ENCODE results near the gene BRDT. TPM values are rescaled to one million over a fixed set of nuclear protein-coding genes. Genes with fewer than 3 reads are reported as not detected.
"Not testable (repeated sequence)": the region's sequence is repeated elsewhere in the genome, so short reads cannot be mapped to it uniquely, and the experiment has no call there.

Gene BRDT
- total RNA-seq, 1 donor from 2014 or later = not detected

DNA sequence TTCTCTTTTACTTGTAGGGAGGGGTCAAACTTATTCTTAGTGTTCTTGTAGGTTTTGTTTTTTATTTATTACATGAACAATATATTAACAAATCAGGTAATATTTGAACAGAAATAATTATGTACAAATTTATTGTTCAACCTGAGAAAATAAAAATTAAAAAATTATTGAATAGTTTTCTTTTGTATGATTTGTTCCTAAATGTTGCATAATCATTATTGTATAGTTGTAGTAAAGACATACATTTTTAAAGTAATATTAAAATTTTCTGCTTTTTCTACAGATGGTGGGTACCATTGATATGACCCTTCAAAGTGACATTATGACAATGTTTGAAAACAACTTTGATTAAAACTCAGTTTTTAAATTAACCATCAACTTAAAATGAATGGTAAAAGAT is 64.7 kb downstream of the BRDT start:
- Mint-ChIP-seq H3K36me3 (ENCODE audit: low read depth) (no peaks in the 10 kb centered on the region), H3K9me3 (no peaks in the 10 kb centered on the region), H3K4me1 (no peaks in the 10 kb centered on the region), H3K4me3 (no peak overlapping the region), H3K27me3 (ENCODE audit: low read depth) (no peaks in the 10 kb centered on the region), H3K27ac (ENCODE audit: unreplicated experiment) (no peak overlapping the region)
- no peak for DNase-seq (ENCODE audit: low read depth, low spot score)
- TF ChIP-seq, protein P1, sequence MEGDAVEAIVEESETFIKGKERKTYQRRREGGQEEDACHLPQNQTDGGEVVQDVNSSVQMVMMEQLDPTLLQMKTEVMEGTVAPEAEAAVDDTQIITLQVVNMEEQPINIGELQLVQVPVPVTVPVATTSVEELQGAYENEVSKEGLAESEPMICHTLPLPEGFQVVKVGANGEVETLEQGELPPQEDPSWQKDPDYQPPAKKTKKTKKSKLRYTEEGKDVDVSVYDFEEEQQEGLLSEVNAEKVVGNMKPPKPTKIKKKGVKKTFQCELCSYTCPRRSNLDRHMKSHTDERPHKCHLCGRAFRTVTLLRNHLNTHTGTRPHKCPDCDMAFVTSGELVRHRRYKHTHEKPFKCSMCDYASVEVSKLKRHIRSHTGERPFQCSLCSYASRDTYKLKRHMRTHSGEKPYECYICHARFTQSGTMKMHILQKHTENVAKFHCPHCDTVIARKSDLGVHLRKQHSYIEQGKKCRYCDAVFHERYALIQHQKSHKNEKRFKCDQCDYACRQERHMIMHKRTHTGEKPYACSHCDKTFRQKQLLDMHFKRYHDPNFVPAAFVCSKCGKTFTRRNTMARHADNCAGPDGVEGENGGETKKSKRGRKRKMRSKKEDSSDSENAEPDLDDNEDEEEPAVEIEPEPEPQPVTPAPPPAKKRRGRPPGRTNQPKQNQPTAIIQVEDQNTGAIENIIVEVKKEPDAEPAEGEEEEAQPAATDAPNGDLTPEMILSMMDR (conservative IDR thresholded peaks at IDR 0.05) = no peak

DNA sequence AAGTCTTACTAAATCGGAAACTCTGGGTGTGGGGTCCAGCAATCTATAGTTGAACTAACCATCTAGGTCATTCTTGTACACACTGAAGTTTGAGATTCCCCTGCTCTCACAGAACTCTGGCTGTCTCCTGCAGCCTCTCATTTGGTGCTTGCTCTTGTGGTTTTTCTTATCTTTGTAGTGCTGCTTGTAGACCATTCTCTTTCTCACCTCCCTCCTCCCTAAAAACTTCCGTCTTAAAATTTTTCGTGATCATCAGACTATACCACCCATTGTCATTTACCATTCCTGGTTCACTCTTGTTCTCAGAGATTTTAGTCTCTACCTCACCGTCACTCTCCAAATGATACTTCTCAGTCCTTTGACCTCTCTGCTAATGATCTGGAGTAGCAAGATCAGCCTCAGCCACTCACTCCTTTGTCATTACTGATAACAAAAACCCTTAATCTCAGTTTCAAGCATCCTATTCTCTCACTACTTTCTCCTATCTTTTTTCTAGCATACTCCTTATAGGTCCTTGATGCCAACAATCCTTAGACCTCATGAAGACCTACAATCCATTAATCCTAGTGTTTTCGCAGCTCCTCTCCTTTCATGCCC is 67.6 kb downstream of the BRDT start:
- TF ChIP-seq, protein P1 (conservative IDR thresholded peaks at IDR 0.05) = no peak
- H3K36me3 Mint-ChIP-seq (ENCODE audit: low read depth) = peaks cover 4% of the 10 kb centered on the region
- peaks cover 3% of the 10 kb centered on the region for H3K9me3 Mint-ChIP-seq
- H3K4me3 Mint-ChIP-seq = no peak overlapping the region
- H3K27me3 Mint-ChIP-seq (ENCODE audit: low read depth) = no peaks in the 10 kb centered on the region
- DNase-seq (ENCODE audit: low read depth, low spot score) = no peak
- no peak overlapping the region for H3K27ac Mint-ChIP-seq (ENCODE audit: unreplicated experiment)
- no peaks in the 10 kb centered on the region for H3K4me1 Mint-ChIP-seq

DNA sequence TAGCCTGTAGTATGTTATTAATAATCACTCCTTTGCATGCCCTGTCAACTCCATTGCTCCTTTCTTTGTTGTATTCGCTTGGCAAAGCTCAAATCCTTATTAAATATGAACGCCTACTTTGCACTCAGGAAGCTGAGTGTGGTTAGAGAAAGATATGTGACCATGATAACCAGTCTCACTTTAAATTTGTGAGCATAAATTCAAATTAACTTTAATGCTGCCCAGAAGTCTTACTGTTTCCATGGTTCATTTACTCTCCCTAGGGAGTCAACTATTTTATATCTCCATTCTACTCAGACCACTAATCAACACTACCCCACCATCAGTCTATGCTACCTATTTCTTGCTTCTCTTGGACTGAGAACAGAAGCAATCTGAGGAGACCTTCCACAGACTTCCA is 68.5 kb downstream of the BRDT start:
- Mint-ChIP-seq H3K36me3 (ENCODE audit: low read depth) (peaks cover 6% of the 10 kb centered on the region), H3K4me1 (no peaks in the 10 kb centered on the region), H3K27ac (ENCODE audit: unreplicated experiment) (no peak overlapping the region), H3K27me3 (ENCODE audit: low read depth) (no peaks in the 10 kb centered on the region), H3K4me3 (no peak overlapping the region), H3K9me3 (peaks cover 6% of the 10 kb centered on the region)
- TF ChIP-seq, protein P1 (conservative IDR thresholded peaks at IDR 0.05) = no peak
- no peak for DNase-seq (ENCODE audit: low read depth, low spot score)

DNA sequence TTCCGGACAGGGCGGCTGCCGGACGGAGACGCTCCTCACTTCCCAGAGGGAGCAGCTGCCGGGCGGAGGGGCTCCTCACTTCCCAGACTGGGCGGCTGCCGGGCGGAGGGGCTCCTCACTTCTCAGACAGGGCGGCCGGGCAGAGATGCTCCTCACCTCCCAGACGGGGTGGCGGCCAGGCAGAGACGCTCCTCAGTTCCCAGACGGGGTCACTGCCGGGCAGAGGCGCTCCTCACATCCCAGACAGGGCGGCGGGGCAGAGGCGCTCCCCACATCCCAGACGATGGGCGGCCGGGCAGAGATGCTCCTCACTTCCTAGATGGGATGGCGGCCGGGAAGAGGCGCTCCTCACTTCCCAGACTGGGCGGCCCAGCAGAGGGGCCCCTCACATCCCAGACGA is 76.8 kb downstream of the BRDT start:
- H3K27ac Mint-ChIP-seq (ENCODE audit: unreplicated experiment); H3K4me3 Mint-ChIP-seq; DNase-seq (ENCODE audit: low read depth, low spot score); H3K27me3 Mint-ChIP-seq (ENCODE audit: low read depth): not testable (repeated sequence)
- H3K36me3 Mint-ChIP-seq (ENCODE audit: low read depth) = peaks cover 30% of the 10 kb centered on the region
- peaks cover 18% of the 10 kb centered on the region for H3K4me1 Mint-ChIP-seq
- H3K9me3 Mint-ChIP-seq = peaks cover 16% of the 10 kb centered on the region

DNA sequence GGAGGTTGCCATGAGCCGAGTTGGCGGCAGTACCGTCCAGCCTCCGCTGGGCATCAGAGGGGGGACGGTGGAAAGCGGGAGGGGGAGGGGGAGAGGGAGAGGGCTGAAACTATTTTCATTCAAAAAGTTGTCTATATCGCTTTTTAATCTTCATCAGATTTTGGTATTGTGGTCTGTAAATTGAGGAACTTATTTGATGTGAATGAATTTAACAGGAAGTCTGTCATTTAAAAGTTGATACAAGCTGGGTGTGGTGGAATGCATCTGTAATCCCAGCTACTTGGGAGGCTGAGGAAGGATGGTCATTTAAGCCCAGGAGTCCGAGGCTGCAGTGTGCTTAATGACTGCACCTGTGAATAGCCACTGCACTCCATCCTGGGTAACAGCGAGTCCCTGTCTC is 77.6 kb downstream of the BRDT start:
- H3K9me3 Mint-ChIP-seq = peaks cover 13% of the 10 kb centered on the region
- TF ChIP-seq, protein P1 (conservative IDR thresholded peaks at IDR 0.05) = no peak
- DNase-seq (ENCODE audit: low read depth, low spot score) = no peak
- H3K36me3 Mint-ChIP-seq (ENCODE audit: low read depth) = peaks cover 25% of the 10 kb centered on the region
- H3K4me3 Mint-ChIP-seq = peak overlapping the region; percentile 73
- peaks cover 20% of the 10 kb centered on the region for H3K4me1 Mint-ChIP-seq
- H3K27ac Mint-ChIP-seq (ENCODE audit: unreplicated experiment) = no peak overlapping the region
- no peaks in the 10 kb centered on the region for H3K27me3 Mint-ChIP-seq (ENCODE audit: low read depth)

DNA sequence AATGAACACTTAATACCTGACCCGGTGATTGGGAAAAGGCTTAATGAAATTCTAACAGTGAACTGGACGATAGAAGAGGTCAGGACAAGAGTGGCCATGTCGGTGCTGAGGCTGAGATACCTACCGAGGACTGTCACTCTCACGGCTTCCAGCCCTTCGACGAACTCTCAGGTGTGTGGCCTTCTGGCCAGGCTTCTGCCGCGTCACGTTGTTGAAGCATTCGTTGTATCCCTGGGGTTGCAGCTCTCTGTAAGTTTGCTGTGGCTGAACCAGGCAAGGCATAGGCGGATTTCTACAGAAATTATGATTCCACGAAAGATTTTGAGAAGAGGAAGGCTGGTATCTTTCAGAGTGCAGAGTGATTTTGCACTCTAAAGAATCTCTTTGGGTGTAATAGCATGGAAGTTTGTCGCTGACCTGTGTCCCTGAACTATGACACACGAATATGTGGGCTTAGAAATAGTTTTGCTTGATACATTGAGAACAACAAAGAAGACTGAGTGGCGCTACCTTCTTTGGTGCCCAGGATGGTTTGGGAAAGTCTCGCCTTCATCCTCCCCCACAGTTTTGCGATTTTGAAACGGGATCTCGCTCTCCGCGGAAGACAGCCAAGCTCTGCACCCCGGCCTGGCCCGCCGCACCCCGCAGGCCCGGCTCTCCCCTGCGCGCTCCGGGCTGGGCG is 80.2 kb downstream of the BRDT start:
- H3K27ac Mint-ChIP-seq (ENCODE audit: unreplicated experiment) = no peak overlapping the region
- TF ChIP-seq, protein P1 (conservative IDR thresholded peaks at IDR 0.05) = no peak
- peaks cover 20% of the 10 kb centered on the region for H3K4me1 Mint-ChIP-seq
- no peaks in the 10 kb centered on the region for H3K9me3 Mint-ChIP-seq
- no peak for DNase-seq (ENCODE audit: low read depth, low spot score)
- peaks cover 12% of the 10 kb centered on the region for H3K36me3 Mint-ChIP-seq (ENCODE audit: low read depth)
- no peaks in the 10 kb centered on the region for H3K27me3 Mint-ChIP-seq (ENCODE audit: low read depth)
- peak overlapping the region; percentile 88 for H3K4me3 Mint-ChIP-seq
